MM.1S (cell line): ENCODE measurements around the gene AMH.

ENCODE experiments used
- CTCF ChIP-seq: fragments of 300-600 bp; sonication (generic); IDR thresholded peaks from 2 replicates; pipeline ENCODE4 v1.5.1; 2016; ENCODE audit warnings: antibody characterized with exemption, low read length, mixed read lengths
- EZH2 ChIP-seq: fragments of 300-600 bp; sonication (generic); optimal IDR thresholded peaks from 2 replicates; pipeline ENCODE3; 2017; ENCODE audit warnings: low read depth, mild to moderate bottlenecking, antibody characterized with exemption, low read length, mixed read lengths
- EZH2phosphoT487 ChIP-seq: fragments of 300-600 bp; sonication (generic); IDR thresholded peaks from 2 replicates; pipeline ENCODE4 v1.6.1; 2018; ENCODE audit warnings: antibody characterized with exemption, low read length

GRCh38 chr19:2221250-2221831, 27.8 kb upstream of the AMH start:
- TF ChIP-seq CTCF (no peak), EZH2 (no peak), EZH2phosphoT487 (no peak)
